ENCODE measurements around the gene MCOLN3. TPM values are rescaled to one million over a fixed set of nuclear protein-coding genes. Genes with fewer than 3 reads are reported as not detected.
A peak's percentile ranks its signal among the peaks of the same experiment; 100 is the strongest.

The MCOLN3 gene
- total RNA-seq, 3 donors from 2014 or later: 2.9 to 13.6 (median 3.2) TPM

GRCh38 chr1:85074365-85074964 lies 26.2 kb upstream of the MCOLN3 start:
- intact Hi-C loops (cut with DNase I; ENCODE audit: low total_unique reads): no loop called here
- no peak for DNase-seq (ENCODE audit: low spot score in 2 of 2)
- peaks cover 0 to 8% of the 10 kb centered on the region in 2 donors for H3K9me3 ChIP-seq
- H3K4me3 ChIP-seq: no peak overlapping the region
- TF ChIP-seq CTCF (IDR thresholded peaks at IDR 0.05) (no peak), POLR2AphosphoS5 (IDR thresholded peaks at IDR 0.05) (no peak), POLR2A (IDR thresholded peaks at IDR 0.05) (no peak)
- H3K4me1 ChIP-seq: no peaks in the 10 kb centered on the region
- no peaks in the 10 kb centered on the region for H3K36me3 ChIP-seq
- no peaks in the 10 kb centered on the region for H3K27me3 ChIP-seq
- H3K27ac ChIP-seq: no peak overlapping the region

- Histone ChIP-seq H3K27ac (no peak overlapping the region), H3K36me3 (no peaks in the 10 kb centered on the region), H3K4me3 (no peak overlapping the region), H3K27me3 (no peaks in the 10 kb centered on the region), H3K4me1 (no peaks in the 10 kb centered on the region), H3K9me3 (peaks cover 0 to 8% of the 10 kb centered on the region in 2 donors)
- intact Hi-C loops (cut with DNase I; ENCODE audit: low total_unique reads): no loop called here
- no peak for DNase-seq (ENCODE audit: low spot score in 2 of 2)
- no peak for TF ChIP-seq POLR2AphosphoS5 (IDR thresholded peaks at IDR 0.05)
- TF ChIP-seq POLR2A (IDR thresholded peaks at IDR 0.05): no peak
- no peak for TF ChIP-seq CTCF (IDR thresholded peaks at IDR 0.05)
Measured at GRCh38 chr1:85070972-85071492, 22.7 kb upstream of the MCOLN3 start.

- no peaks in the 10 kb centered on the region for H3K27me3 ChIP-seq
- no peak overlapping the region for H3K27ac ChIP-seq
- DNase-seq (ENCODE audit: low spot score in 2 of 2): no peak
- intact Hi-C loops (cut with DNase I; ENCODE audit: low total_unique reads): no loop called here
- no peaks in the 10 kb centered on the region for H3K9me3 ChIP-seq
- H3K4me1 ChIP-seq: no peaks in the 10 kb centered on the region
- no peak overlapping the region for H3K4me3 ChIP-seq
- TF ChIP-seq POLR2A (IDR thresholded peaks at IDR 0.05): no peak
- no peaks in the 10 kb centered on the region for H3K36me3 ChIP-seq
Measured at GRCh38 chr1:85068846-85069245, 20.5 kb upstream of the MCOLN3 start.

- Histone ChIP-seq H3K4me1 (peaks cover 0 to 2% of the 10 kb centered on the region in 2 donors), H3K36me3 (no peaks in the 10 kb centered on the region), H3K9me3 (no peaks in the 10 kb centered on the region), H3K4me3 (no peak overlapping the region), H3K27ac (no peak overlapping the region), H3K27me3 (no peaks in the 10 kb centered on the region)
- TF ChIP-seq POLR2AphosphoS5 (IDR thresholded peaks at IDR 0.05) (no peak), CTCF (IDR thresholded peaks at IDR 0.05) (no peak), POLR2A (IDR thresholded peaks at IDR 0.05) (no peak)
- no peak for DNase-seq (ENCODE audit: low spot score in 2 of 2)
- intact Hi-C loops (cut with DNase I; ENCODE audit: low total_unique reads): no loop called here
Measured at GRCh38 chr1:85065550-85065949, 17.2 kb upstream of the MCOLN3 start.

GRCh38 chr1:85062425-85063026 lies 14.2 kb upstream of the MCOLN3 start:
- no peaks in the 10 kb centered on the region for H3K9me3 ChIP-seq
- TF ChIP-seq CTCF (IDR thresholded peaks at IDR 0.05) (no peak), POLR2AphosphoS5 (IDR thresholded peaks at IDR 0.05) (no peak), POLR2A (IDR thresholded peaks at IDR 0.05) (no peak)
- H3K27ac ChIP-seq: peak overlapping the region; percentile 4 to 69
- no peak for DNase-seq (ENCODE audit: low spot score in 2 of 2)
- peaks cover 0 to 2% of the 10 kb centered on the region in 2 donors for H3K4me1 ChIP-seq
- peak overlapping the region; percentile 47 to 74 (median 54) for H3K4me3 ChIP-seq
- intact Hi-C loops (cut with DNase I; ENCODE audit: low total_unique reads): no loop called here
- no peaks in the 10 kb centered on the region for H3K36me3 ChIP-seq
- no peaks in the 10 kb centered on the region for H3K27me3 ChIP-seq

All from breast epithelium (tissue), 4 donors.